ENCODE results near the gene EGR1.
"Not testable (repeated sequence)": the region's sequence is repeated elsewhere in the genome, so short reads cannot be mapped to it uniquely, and the experiment has no call there.

The EGR1 gene

DNA sequence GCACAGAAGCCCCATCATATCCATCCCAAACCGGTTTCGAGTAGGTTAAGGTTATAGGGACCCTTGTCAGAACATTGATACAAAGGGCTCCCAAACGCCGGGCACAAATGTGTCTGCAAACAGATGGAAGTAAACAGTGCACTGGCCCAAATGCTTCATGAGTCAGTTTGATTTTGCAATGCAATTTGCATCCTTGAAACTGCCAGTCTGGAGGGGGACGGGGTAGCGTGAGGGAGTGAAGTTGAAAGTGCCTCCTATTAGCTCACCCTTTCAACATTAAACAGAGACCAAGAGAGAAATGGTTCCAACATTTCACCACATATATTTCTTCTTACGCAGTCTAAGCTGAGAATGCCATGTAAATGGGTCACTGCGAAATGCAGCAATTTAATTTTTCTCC lies 42.2 kb downstream of the EGR1 start:
- not testable (repeated sequence) for DNase-seq (ENCODE audit: low read depth in 2 of 2)

DNA sequence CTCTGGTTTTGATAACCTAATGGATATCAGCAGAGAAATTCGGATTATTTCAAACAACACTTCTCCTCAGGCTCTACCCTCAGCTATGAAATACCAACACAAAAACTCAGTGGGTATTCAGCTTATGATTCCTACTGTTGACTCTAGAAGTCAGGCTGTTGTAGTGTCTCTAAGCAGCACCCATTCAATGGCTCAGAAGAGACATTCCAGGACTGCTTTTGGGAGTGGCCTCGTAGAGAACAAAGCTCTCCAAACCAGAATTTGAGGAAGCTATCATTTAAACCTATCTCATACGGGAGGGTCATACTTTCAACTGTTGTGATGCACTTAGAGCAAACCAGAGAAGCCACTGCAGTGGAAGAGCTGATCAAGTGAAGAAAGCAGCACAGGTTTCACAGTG lies 43.7 kb downstream of the EGR1 start:
- no peak for DNase-seq (ENCODE audit: low read depth in 2 of 2)

GRCh38 chr5:138514021-138514420 lies 48.7 kb downstream of the EGR1 start:
- no peak for DNase-seq (ENCODE audit: low read depth in 2 of 2)

- DNase-seq (ENCODE audit: low read depth in 2 of 2): no peak
These were observed 50.4 kb downstream of the EGR1 start for GRCh38 chr5:138515556-138516245.

GRCh38 chr5:138517437-138517836 lies 52.2 kb downstream of the EGR1 start:
- DNase-seq (ENCODE audit: low read depth in 2 of 2): no peak

Measured in stimulated activated CD8-positive, alpha-beta memory T cell treated with anti-CD3 and anti-CD28 coated beads, Interleukin-2, amount 100 ng/mL, for 1 hour (primary cell).